Activated CD4-positive, alpha-beta T cell treated with anti-CD3 and anti-CD28 coated beads, Interleukin-2, amount 50 U/mL, for 16 hours (primary cell): Measurements from ENCODE around the gene CILP.
"Not testable (repeated sequence)": the region's sequence is repeated elsewhere in the genome, so short reads cannot be mapped to it uniquely, and the experiment has no call there.

Source experiments
- DNase-seq: peaks from one replicate; pipeline ENCODE4 v3.0.0-alpha.2; 2020

Gene CILP

GRCh38 chr15:65189102-65189740 lies 22.1 kb downstream of the CILP start:
- peak; percentile 42 for DNase-seq

GRCh38 chr15:65188472-65188871 lies 22.8 kb downstream of the CILP start:
- not testable (repeated sequence) for DNase-seq

GRCh38 chr15:65184868-65185717 lies 26.2 kb downstream of the CILP start, which contains the start of gene CLPX:
CLPX (minus strand) TSS chr15:65185342; CDS start chr15:65185153, 189 bp downstream.
- peak; percentile 95 for DNase-seq

GRCh38 chr15:65184305-65184867 lies 26.9 kb downstream of the CILP start:
- DNase-seq = peak; percentile 47

GRCh38 chr15:65183865-65184159 lies 27.5 kb downstream of the CILP start:
- no peak for DNase-seq

- no peak for DNase-seq
Observed at GRCh38 chr15:65182538-65182937, 28.7 kb downstream of the CILP start.

GRCh38 chr15:65181582-65182353 lies 29.5 kb downstream of the CILP start:
- DNase-seq = not testable (repeated sequence)

GRCh38 chr15:65180167-65180566 lies 31.1 kb downstream of the CILP start:
- no peak for DNase-seq

GRCh38 chr15:65177901-65178300 lies 33.4 kb downstream of the CILP start:
- no peak for DNase-seq

- no peak for DNase-seq
Observed at GRCh38 chr15:65176056-65176455, 35.2 kb downstream of the CILP start.

GRCh38 chr15:65175511-65175910 lies 35.8 kb downstream of the CILP start:
- DNase-seq = no peak

- no peak for DNase-seq
Observed at GRCh38 chr15:65174509-65174908, 36.8 kb downstream of the CILP start.

- no peak for DNase-seq
Observed at GRCh38 chr15:65172531-65172930, 38.7 kb downstream of the CILP start.

- no peak for DNase-seq
Observed at GRCh38 chr15:65171428-65171827, 39.8 kb downstream of the CILP start.

GRCh38 chr15:65165875-65166274 lies 45.4 kb downstream of the CILP start:
- DNase-seq = no peak

- DNase-seq = no peak
Observed at GRCh38 chr15:65164139-65164538, 47.1 kb downstream of the CILP start.

- DNase-seq = no peak
Observed at GRCh38 chr15:65163041-65163440, 48.2 kb downstream of the CILP start.

- DNase-seq = no peak
Observed at GRCh38 chr15:65156692-65157091, 54.6 kb downstream of the CILP start.

- DNase-seq = no peak
Observed at GRCh38 chr15:65154720-65155119, 56.6 kb downstream of the CILP start.

- DNase-seq = no peak
Observed at GRCh38 chr15:65147902-65148301, 63.4 kb downstream of the CILP start.

GRCh38 chr15:65146438-65146837 lies 64.8 kb downstream of the CILP start:
- no peak for DNase-seq
